Neural cell (in vitro differentiated cells): ENCODE results near the gene KIF6.

Experiments used
- CTCF ChIP-seq: fragments of 450-650 bp; IDR thresholded peaks from 2 replicates; pipeline ENCODE4 v1.5.1; 2014; ENCODE audit warnings: antibody characterized with exemption, mild to moderate bottlenecking, moderate library complexity; ENCODE audit not compliant: poor library complexity, severe bottlenecking
- REST ChIP-seq: IDR thresholded peaks from 2 replicates; pipeline ENCODE4 v1.6.1; 2012; ENCODE audit warnings: borderline replicate concordance
- TAF1 ChIP-seq: IDR thresholded peaks from 2 replicates; pipeline ENCODE4 v1.6.1; 2012; ENCODE audit warnings: low read depth

- no peak for TF ChIP-seq REST
- TF ChIP-seq CTCF: no peak
- TF ChIP-seq TAF1: no peak
Observed at GRCh38 chr6:39303425-39304153, 421.6 kb downstream of the KIF6 start.
